Activated CD4-positive, alpha-beta T cell treated with anti-CD3 and anti-CD28 coated beads, Interleukin-2, amount 10 ng/mL, durations not matched to agents 7 days and 5 days (primary cell): ENCODE measurements around the gene SHISAL1. TPM values are rescaled to one million over a fixed set of nuclear protein-coding genes. Genes with fewer than 3 reads are reported as not detected.

Source experiments
- CTCF ChIA-PET: fragments of 350-600 bp; sonication (Branson Sonifier 250); formaldehyde crosslinking; loops from one replicate; lab custom pipeline; 2021; ENCODE audit warnings: antibody characterized with exemption; lab: Charles Lee
- POLR2A ChIA-PET: fragments of 350-600 bp; sonication (Branson Sonifier 250); formaldehyde crosslinking; loops from one replicate; lab custom pipeline; 2021; ENCODE audit warnings: antibody characterized with exemption; lab: Charles Lee
- DNase-seq: peaks from one replicate; pipeline ENCODE4 v3.0.0-alpha.2; 2020
- H3K27ac Mint-ChIP-seq: one replicate; pipeline ENCODE4 v1.8.0; 2021; ENCODE audit warnings: mild to moderate bottlenecking, moderate library complexity, mixed read lengths
- H3K27me3 Mint-ChIP-seq: one replicate; pipeline ENCODE4 v1.8.0; 2021; ENCODE audit warnings: mixed read lengths
- H3K36me3 Mint-ChIP-seq: one replicate; pipeline ENCODE4 v1.8.0; 2021; ENCODE audit warnings: low read depth, mixed read lengths
- H3K4me1 Mint-ChIP-seq: one replicate; pipeline ENCODE4 v1.8.0; 2021; ENCODE audit warnings: mixed read lengths
- H3K4me3 Mint-ChIP-seq: one replicate; pipeline ENCODE4 v1.8.0; 2021; ENCODE audit warnings: mild to moderate bottlenecking, moderate library complexity, mixed read lengths
- H3K9me3 Mint-ChIP-seq: one replicate; pipeline ENCODE4 v1.8.0; 2021; ENCODE audit warnings: mixed read lengths
- total RNA-seq, 2 experiments: library from RNA; stranded (reverse); gene quantifications; one replicate each; pipeline ENCODE4 v1.2.3, GENCODE V29; 2021

Gene SHISAL1
- total RNA-seq, 2 experiments from 2014 or later: not detected

DNA sequence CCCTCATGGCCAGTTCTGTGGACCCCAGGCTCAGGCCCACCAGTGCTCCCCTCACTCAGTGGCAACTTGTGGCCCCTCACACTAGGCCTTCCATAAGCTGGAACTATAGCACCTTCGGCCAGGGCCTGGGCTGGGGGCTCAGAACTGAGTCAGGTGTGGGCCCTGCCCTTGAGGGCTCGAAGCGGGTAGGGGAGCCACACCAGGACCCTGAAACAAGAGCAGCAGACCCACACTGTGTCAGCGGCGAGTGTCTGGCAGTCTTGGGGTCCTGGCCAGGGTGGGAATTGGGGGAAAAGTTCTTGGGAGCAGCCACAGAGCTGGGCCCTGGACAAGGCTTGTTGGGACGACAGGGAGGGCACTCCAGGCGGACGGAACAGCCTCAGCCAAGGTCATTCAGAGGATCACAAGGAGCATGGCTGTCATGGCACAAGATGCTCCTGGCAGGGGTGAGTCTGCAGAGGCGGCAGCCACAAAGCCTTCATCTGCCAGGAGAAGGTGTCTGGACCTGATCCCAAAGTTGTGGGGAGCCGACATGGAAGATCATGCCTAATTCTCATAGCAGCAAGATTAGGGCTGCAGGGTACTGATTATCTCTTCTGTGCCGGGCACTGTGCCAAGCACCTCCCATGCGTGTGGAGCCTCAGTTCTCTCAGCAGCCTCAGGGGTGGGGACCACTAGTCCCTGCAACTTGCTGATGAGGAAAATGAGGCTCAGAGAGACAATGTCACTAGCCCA, 50.7 kb downstream of the SHISAL1 start:
- ChIA-PET CTCF (no interaction called here), POLR2A (no interaction called here)
- no peak for DNase-seq
- Mint-ChIP-seq H3K27me3 (peaks cover 7% of the 10 kb centered on the region), H3K27ac (no peak overlapping the region), H3K4me1 (peaks cover 18% of the 10 kb centered on the region), H3K36me3 (no peaks in the 10 kb centered on the region), H3K9me3 (no peaks in the 10 kb centered on the region), H3K4me3 (no peak overlapping the region)

DNA sequence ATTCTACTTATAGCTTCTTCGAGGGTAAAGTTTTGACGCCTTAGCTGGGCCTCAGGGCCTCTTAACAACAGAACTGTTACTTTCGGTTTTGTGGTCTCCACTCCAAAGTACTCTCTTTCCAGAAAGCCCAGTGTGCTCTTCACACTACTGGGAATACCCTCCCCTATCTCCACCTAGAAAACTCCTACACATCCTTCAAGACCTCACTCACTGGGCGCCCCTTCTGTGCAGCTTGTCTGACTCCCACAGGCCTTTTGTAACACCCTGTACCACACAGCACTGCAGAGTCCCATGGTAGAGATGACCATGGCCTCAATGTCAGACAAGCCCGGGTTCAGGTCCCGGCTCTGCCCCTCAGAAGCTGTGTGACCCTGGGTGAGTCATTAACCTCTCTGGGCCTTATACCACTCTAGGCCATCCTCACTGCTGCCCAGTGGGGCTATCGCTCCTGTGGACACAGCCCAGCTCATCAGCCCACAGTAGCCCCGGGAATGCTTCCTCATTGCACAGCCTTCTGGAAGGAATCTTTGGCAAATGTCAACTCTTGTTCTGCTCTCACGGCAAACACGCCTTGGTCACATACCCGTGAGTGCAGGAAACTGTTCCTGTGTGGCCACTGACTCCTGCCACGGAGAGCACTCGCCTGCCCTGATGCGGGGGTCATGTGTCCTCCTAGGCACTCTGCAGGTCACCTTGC, 51.4 kb downstream of the SHISAL1 start:
- peaks cover 14% of the 10 kb centered on the region for H3K27me3 Mint-ChIP-seq
- no peak overlapping the region for H3K27ac Mint-ChIP-seq
- no peak for DNase-seq
- H3K36me3 Mint-ChIP-seq: no peaks in the 10 kb centered on the region
- ChIA-PET CTCF (no interaction called here), POLR2A (no interaction called here)
- H3K4me3 Mint-ChIP-seq: no peak overlapping the region
- H3K9me3 Mint-ChIP-seq: no peaks in the 10 kb centered on the region
- peaks cover 18% of the 10 kb centered on the region for H3K4me1 Mint-ChIP-seq

DNA sequence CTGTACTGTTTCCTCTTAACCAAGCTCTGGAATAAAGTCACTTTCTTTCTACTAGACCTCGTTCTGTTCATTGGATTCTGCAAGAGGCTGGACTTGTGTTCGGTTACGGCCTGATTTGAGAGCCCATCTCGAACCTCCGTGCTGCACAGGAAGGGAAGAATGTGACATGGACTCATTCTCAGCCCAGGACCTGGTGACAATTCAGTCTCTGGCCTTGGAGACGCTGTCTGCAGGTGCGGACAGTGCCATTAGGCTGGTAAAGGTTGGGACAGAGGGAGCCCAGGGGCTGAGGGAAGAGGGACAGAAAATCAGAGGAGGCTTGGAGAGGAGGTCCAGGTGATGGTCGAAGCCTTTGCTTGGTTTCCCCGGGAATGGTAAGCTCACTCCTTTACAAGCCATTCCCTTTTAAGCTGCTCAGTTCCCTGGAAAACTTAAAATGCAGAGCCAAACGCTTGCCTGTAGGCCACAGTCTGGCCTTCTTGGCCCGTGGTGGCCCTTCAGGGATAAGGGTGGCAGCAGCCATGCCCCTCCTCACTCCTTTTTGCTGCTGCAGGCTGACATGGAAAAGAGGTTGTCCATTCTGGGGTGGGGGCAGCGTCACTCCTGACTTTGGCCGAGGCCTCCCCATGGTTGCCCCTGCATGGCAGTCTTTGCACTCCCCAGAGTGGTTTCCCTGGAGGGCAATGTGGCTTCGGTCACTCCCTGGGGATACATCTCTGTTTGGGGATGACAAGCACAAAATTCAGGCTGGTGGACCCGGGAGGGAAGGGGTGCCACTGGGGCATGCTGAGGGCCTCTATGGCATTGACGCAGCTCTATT, 52.3 kb downstream of the SHISAL1 start:
- peaks cover 16% of the 10 kb centered on the region for H3K27me3 Mint-ChIP-seq
- no peak overlapping the region for H3K4me3 Mint-ChIP-seq
- DNase-seq: no peak
- no peak overlapping the region for H3K27ac Mint-ChIP-seq
- no peaks in the 10 kb centered on the region for H3K36me3 Mint-ChIP-seq
- H3K4me1 Mint-ChIP-seq: peaks cover 18% of the 10 kb centered on the region
- CTCF ChIA-PET: no interaction called here
- POLR2A ChIA-PET: no interaction called here
- no peaks in the 10 kb centered on the region for H3K9me3 Mint-ChIP-seq

DNA sequence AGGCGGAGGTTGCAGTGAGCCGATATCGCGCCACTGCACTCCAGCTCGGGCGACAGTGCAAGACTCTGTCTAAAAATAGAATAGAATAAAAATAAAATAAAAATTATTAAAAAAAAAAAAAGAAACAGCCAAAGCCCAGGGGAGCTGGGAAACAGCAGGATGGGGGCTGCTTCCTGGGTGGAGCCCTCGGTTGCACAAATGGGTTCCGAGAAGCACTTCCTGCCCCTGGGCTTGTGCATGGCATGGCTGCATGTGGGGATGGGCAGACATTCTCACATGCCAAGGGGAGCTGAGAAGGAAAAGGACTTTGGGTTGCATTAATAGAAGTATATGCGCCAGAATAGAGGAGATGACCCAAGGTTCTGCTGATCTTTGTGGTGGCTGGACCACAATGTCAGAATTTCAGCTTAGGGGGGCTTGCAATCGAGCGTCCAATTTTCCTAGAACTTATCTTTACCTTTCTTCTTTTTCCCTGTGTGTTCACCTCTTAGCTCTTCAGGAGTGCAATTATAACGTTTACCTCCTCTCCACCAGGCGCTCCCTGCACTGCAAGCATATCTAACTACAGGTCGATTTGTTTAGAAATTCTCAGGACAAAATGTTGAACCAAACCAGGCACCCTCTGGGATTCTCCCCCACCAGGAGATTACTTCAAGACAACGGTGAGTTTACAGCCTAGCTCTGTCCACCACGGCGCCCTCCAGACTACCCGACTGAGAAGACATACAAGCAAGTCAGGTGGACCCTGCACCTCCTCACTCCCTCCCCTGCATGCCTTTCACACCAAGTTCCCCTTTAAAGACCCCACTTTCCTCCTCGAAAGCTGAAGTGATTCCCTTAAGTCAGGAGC, 53.2 kb downstream of the SHISAL1 start:
- Mint-ChIP-seq H3K36me3 (no peaks in the 10 kb centered on the region), H3K27ac (no peak overlapping the region), H3K4me3 (no peak overlapping the region), H3K27me3 (peaks cover 23% of the 10 kb centered on the region), H3K4me1 (peaks cover 18% of the 10 kb centered on the region), H3K9me3 (no peaks in the 10 kb centered on the region)
- POLR2A ChIA-PET: no interaction called here
- CTCF ChIA-PET: no interaction called here
- DNase-seq: no peak

DNA sequence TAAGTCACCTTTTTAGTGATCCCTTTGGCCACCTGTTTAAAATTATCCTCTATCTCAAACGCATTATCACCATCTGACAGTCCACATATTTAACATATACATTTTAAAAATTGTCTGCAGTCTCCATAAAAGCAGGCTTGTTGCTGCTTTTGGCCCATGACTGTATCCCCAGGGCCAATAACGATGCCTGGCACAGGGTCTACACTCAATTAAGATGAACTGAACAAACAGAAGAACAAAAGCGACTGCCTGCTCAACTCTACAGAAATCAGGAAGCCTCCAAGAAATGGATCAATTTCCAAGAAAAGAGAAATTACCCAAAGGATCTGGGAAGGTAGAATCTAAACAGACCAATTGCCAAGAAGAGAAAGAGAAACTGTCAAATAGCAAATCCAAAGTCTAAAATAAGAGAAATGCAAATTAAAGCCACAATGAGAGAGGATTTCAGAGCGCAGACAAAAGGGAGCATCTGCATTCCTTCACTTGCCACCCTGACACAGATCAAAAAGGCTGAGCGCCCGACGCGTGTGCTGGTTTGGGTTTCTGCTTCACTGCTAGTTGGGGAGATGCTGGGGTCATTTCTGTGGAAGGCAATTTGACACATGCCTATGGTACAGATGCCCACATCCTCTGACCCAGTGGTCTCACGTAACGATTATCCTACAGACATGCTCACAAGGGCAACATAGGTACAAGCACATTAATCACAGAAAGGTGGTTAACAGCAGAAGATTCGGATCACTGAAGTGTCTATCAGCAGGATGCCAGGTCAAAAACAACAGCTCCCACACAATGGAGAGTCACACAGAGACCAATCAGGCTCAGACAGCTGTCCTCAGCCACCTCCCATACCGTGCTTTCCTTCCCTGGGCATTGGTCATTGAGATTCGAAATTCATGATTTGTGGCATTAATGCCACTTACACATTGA, 55.9 kb downstream of the SHISAL1 start:
- peaks cover 30% of the 10 kb centered on the region for H3K27me3 Mint-ChIP-seq
- H3K4me3 Mint-ChIP-seq: no peak overlapping the region
- ChIA-PET CTCF (no interaction called here), POLR2A (no interaction called here)
- no peak overlapping the region for H3K27ac Mint-ChIP-seq
- no peak for DNase-seq
- H3K9me3 Mint-ChIP-seq: no peaks in the 10 kb centered on the region
- peaks cover 18% of the 10 kb centered on the region for H3K4me1 Mint-ChIP-seq
- no peaks in the 10 kb centered on the region for H3K36me3 Mint-ChIP-seq

DNA sequence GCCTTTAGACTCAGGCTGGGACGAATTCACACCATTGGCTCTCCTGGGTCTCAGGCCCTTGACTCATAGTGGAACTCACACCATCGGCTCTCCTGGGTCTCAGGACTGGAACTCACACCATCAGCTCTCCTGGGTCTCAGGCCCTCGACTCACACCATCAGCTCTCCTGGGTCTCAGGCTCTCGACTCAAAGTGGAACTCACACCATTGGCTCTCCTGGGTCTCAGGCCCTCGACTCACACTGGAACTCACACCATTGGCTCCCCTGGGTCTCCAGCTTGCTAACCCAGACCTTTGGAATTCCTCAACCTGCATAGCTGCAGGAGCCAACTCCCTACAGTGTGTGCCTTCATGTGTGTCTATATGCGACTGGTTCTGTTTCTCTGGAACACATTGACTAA, 56.7 kb downstream of the SHISAL1 start:
- no peak for DNase-seq
- Mint-ChIP-seq H3K27me3 (peaks cover 33% of the 10 kb centered on the region), H3K4me3 (no peak overlapping the region), H3K9me3 (no peaks in the 10 kb centered on the region), H3K36me3 (no peaks in the 10 kb centered on the region), H3K27ac (no peak overlapping the region), H3K4me1 (peaks cover 16% of the 10 kb centered on the region)
- ChIA-PET POLR2A (no interaction called here), CTCF (no interaction called here)

DNA sequence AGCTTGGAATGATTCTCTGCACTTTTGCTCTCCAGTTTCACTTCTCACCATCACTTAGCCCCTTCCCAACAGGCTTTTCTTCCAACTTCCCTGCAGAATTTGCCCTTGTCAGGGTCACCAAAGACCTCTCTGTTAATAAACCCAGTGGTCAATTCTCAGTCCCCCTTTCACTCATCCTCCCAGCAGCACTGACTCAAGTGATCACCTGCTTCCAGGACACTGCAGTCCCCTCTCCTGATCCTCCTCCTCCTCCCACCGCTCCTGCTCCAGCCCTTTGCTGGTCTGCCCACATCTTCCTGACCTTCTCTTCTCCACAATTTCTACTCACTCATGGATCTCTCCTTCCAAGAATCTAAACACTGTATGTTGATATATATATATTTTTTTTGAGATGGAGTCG, 57.9 kb downstream of the SHISAL1 start:
- CTCF ChIA-PET: no interaction called here
- H3K9me3 Mint-ChIP-seq: peaks cover under 1% of the 10 kb centered on the region
- H3K4me3 Mint-ChIP-seq: no peak overlapping the region
- peaks cover 11% of the 10 kb centered on the region for H3K4me1 Mint-ChIP-seq
- no peak overlapping the region for H3K27ac Mint-ChIP-seq
- POLR2A ChIA-PET: no interaction called here
- no peak for DNase-seq
- peaks cover 36% of the 10 kb centered on the region for H3K27me3 Mint-ChIP-seq
- H3K36me3 Mint-ChIP-seq: no peaks in the 10 kb centered on the region

DNA sequence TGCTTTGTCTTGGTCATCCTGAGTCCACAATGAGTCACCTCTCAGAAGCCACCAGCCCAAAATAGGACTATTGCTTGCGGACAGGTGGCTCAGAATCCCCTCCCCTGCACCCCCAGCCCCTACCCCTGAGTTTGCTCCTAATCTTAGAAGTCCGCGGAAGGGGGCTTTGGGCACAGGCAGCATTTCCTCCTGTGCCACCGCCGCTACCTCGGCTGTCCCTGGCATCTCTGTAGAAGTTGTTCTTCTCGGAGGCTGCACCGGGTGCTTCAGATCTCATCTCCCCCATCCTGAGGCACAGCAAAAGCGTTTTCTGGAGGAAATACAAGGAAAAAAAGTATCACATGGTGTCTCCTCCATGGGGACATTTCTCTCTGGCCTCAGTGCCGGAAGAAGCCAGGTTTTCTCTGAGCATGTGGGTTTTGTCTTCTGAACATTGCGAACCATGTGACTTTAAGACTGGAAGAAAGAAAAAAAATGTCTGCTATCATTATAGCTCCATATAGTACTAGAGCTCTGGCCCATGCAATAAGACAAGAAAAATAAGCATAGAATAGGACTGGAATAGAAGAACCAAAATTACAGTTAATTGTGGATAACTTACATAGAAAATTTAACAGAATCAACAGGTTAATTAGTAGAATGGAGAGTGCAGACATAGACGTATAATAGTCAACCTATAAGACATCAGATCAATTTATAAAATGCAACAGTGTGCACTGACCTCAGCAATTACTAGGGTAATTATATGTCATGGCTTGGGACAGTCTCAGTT, 63.2 kb downstream of the SHISAL1 start:
- ChIA-PET POLR2A (no interaction called here), CTCF (no interaction called here)
- H3K9me3 Mint-ChIP-seq: peaks cover 4% of the 10 kb centered on the region
- no peak for DNase-seq
- H3K27me3 Mint-ChIP-seq: peaks cover 13% of the 10 kb centered on the region
- no peaks in the 10 kb centered on the region for H3K36me3 Mint-ChIP-seq
- H3K4me1 Mint-ChIP-seq: no peaks in the 10 kb centered on the region
- H3K4me3 Mint-ChIP-seq: no peak overlapping the region
- no peak overlapping the region for H3K27ac Mint-ChIP-seq

DNA sequence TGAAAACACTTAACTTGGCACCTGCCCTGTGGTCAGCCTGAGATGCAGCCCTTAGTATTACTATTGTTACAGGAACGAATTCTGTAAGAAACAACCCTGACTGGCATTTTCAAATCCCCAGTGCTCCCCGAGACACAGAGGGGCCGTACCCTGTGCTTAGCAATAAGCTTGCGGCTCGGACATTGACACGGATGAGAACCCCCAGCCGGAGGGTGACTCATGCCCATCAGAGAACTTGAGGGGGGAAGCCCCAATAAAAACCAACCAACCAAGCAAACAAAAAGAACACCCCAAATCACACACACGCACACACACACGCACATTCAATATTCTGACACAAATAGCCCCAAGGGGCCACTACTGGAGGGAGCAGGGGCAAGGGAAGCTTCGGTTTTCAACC, 63.8 kb downstream of the SHISAL1 start:
- Mint-ChIP-seq H3K4me1 (no peaks in the 10 kb centered on the region), H3K9me3 (peaks cover 4% of the 10 kb centered on the region), H3K27me3 (peaks cover 11% of the 10 kb centered on the region), H3K27ac (no peak overlapping the region), H3K36me3 (no peaks in the 10 kb centered on the region), H3K4me3 (no peak overlapping the region)
- ChIA-PET CTCF (no interaction called here), POLR2A (no interaction called here)
- no peak for DNase-seq

DNA sequence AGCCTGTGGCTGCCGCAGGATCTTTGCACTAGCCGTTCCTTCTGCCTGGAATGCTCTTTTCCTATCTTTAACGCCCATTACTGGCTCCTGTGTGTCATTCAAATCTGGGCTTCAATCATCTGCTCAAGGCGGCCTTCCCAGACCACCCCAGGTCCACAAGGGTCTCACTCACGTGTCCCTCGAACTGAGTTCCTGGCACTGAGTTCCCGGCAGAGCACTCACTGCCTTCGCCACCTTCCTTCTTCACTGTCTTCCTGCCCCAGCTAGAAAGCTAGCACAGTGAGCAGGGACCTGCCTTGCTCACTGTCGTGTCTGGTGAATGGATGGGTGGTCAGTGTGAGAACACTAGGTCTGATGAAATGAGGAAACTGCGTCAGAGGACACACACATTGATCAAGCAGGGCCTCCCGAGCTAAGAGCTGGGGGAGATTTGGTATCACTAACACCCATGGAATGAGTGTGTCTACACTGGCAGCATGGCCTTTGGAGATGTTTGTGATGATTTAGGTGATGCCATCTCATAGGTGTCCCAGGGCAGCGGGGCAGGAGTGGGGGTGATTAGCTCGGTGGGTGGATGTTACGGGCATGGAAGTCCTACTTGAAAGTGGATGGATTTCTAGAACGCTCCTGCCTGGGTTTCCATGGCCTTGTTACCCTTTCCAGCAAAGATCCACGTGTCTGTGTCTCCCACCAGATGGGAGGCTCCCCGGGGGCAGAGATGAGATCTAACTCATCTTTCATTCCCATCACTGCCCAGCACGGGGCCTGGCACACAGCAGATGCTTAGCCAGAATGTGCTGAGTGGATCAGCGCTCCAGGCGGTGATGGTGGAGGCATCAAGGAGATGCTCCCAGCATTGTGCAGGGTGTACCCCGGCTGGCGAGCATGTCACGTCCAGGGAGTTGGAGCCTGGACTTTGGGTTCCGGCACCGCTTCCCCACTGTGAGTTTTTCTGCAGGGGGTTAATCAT, 64.5 kb downstream of the SHISAL1 start:
- H3K4me1 Mint-ChIP-seq: no peaks in the 10 kb centered on the region
- H3K36me3 Mint-ChIP-seq: no peaks in the 10 kb centered on the region
- H3K9me3 Mint-ChIP-seq: peaks cover 4% of the 10 kb centered on the region
- ChIA-PET POLR2A (no interaction called here), CTCF (interaction anchor here (1.4 kb wide), 1 partner anchor 9 kb away, joined by 3 read pairs; no protein-coding TSS in a partner anchor)
- no peak overlapping the region for H3K4me3 Mint-ChIP-seq
- H3K27me3 Mint-ChIP-seq: peaks cover 11% of the 10 kb centered on the region
- DNase-seq: no peak
- no peak overlapping the region for H3K27ac Mint-ChIP-seq
